B cell (primary cell): ENCODE measurements around the gene STPG1. TPM values are rescaled to one million over a fixed set of nuclear protein-coding genes. Genes with fewer than 3 reads are reported as not detected.

ENCODE experiments used
- ATAC-seq: fragments of 200-7000 bp; cut with Tn5 transposase; one replicate; pipeline ENCODE4 v1.10.0; 2021; ENCODE audit warnings: low read depth, mild to moderate bottlenecking, moderate number of reproducible peaks, moderate library complexity
- CTCF ChIA-PET: fragments of 350-600 bp; sonication (Branson Sonifier 250); formaldehyde crosslinking; loops from one replicate; lab custom pipeline; 2021; ENCODE audit warnings: antibody characterized with exemption, inconsistent platforms; lab: Charles Lee
- POLR2A ChIA-PET: fragments of 350-600 bp; sonication (Branson Sonifier 250); formaldehyde crosslinking; loops from one replicate; lab custom pipeline; 2021; ENCODE audit warnings: antibody characterized with exemption; lab: Charles Lee
- DNase-seq: peaks from one replicate; pipeline ENCODE4 v3.0.0; 2013
- H2AFZ ChIP-seq: 2 replicates; pipeline ENCODE4 v1.6.1; 2012; ENCODE audit warnings: mild to moderate bottlenecking, low read depth, low read length; ENCODE audit not compliant: insufficient read depth, poor library complexity, severe bottlenecking
- H3K27ac ChIP-seq, 2 donors: 1 replicate in 1 of 2; 2 replicates in 1 of 2; pipeline ENCODE4 v1.5.1; 2012 to 2013; ENCODE audit warnings: low read length in 2 of 2, mild to moderate bottlenecking in 2 of 2, moderate library complexity in 1 of 2
- H3K27me3 ChIP-seq, 4 experiments: fragments of 200-600 bp in 1 of 4; sonication (generic) in 1 of 4; replicated peaks in 1 of 4; 1 replicate in 2 of 4; 2 replicates in 2 of 4; pipeline versions ENCODE4 v1.6.1 to v1.7.0; 2013 to 2016; ENCODE audit warnings: low read length in 3 of 4, mild to moderate bottlenecking in 2 of 4, mixed read lengths in 1 of 4, moderate library complexity in 1 of 4; ENCODE audit not compliant: insufficient read depth in 4 of 4, control insufficient read depth in 3 of 4; ENCODE audit errors: control extremely low read depth in 1 of 4
- H3K36me3 ChIP-seq, 2 experiments: replicated peaks in 1 of 2; 1 replicate in 1 of 2; 2 replicates in 1 of 2; pipeline versions ENCODE4 v1.6.1 to v1.7.1; 2013; ENCODE audit warnings: low read length in 1 of 2; ENCODE audit not compliant: insufficient read depth in 2 of 2, control insufficient read depth in 1 of 2; ENCODE audit errors: control extremely low read depth in 1 of 2, extremely low read depth in 1 of 2
- H3K4me1 ChIP-seq, 2 donors: fragments of 200-600 bp in 1 of 2; sonication (generic) in 1 of 2; 1 replicate in 1 of 2; 2 replicates in 1 of 2; pipeline versions ENCODE4 v1.5.1 to v1.6.1; 2013 to 2017; ENCODE audit warnings: low read length in 2 of 2; ENCODE audit not compliant: control insufficient read depth in 2 of 2, insufficient read depth in 2 of 2
- H3K4me2 ChIP-seq: replicated peaks from 2 replicates; pipeline ENCODE3; 2012; ENCODE audit warnings: mild to moderate bottlenecking, low read depth, low read length; ENCODE audit not compliant: poor library complexity, severe bottlenecking
- H3K4me3 ChIP-seq, 5 experiments: fragments of 200-600 bp in 1 of 5; sonication (generic) in 1 of 5; 1 replicate in 3 of 5; 2 replicates in 2 of 5; pipeline versions ENCODE4 v1.5.1 to v1.7.0; 2011 to 2016; ENCODE audit warnings: low read length in 4 of 5, mild to moderate bottlenecking in 4 of 5, low read depth in 2 of 5, control low read depth in 1 of 5, moderate library complexity in 1 of 5; ENCODE audit not compliant: insufficient read depth in 1 of 5; ENCODE audit errors: control extremely low read depth in 1 of 5, extremely low read depth in 1 of 5
- H3K79me2 ChIP-seq: fragments of 200-600 bp; sonication (generic); one replicate; pipeline ENCODE4 v1.6.0; 2016; ENCODE audit warnings: low read length; ENCODE audit not compliant: control insufficient read depth, insufficient read depth
- H3K9ac ChIP-seq: fragments of 200-600 bp; sonication (generic); 2 replicates; pipeline ENCODE4 v1.6.1; 2017; ENCODE audit warnings: mild to moderate bottlenecking, low read length, moderate library complexity
- H3K9me3 ChIP-seq, 3 donors: one replicate each; pipeline versions ENCODE4 v1.6.1 to v1.7.1; 2013; ENCODE audit warnings: low read length in 2 of 3; ENCODE audit not compliant: control insufficient read depth in 2 of 3, insufficient read depth in 1 of 3; ENCODE audit errors: control extremely low read depth in 1 of 3
- H4K20me1 ChIP-seq: 2 replicates; pipeline ENCODE4 v1.6.0; 2012; ENCODE audit warnings: mild to moderate bottlenecking, low read length; ENCODE audit not compliant: insufficient read depth, control insufficient read depth, poor library complexity, severe bottlenecking
- H3K27ac Mint-ChIP-seq: one replicate; pipeline ENCODE4 v1.8.0; 2021; ENCODE audit warnings: mixed read lengths
- H3K27me3 Mint-ChIP-seq: one replicate; pipeline ENCODE4 v1.8.0; 2021; ENCODE audit warnings: mixed read lengths
- H3K4me1 Mint-ChIP-seq: one replicate; pipeline ENCODE4 v1.8.0; 2021; ENCODE audit warnings: mixed read lengths
- H3K4me3 Mint-ChIP-seq: one replicate; pipeline ENCODE4 v1.8.0; 2021; ENCODE audit warnings: mixed read lengths
- H3K9me3 Mint-ChIP-seq: one replicate; pipeline ENCODE4 v1.8.0; 2022; ENCODE audit warnings: mixed read lengths; ENCODE audit not compliant: insufficient read depth
- CTCF ChIP-seq: fragments of 200-600 bp; IDR thresholded peaks from one replicate; pipeline ENCODE4 v1.8.0; 2022; ENCODE audit warnings: antibody characterized with exemption, mild to moderate bottlenecking
- EZH2 ChIP-seq: IDR thresholded peaks from 2 replicates; pipeline ENCODE4 v1.6.1; 2012; ENCODE audit warnings: borderline replicate concordance, low read depth, mild to moderate bottlenecking, moderate library complexity, low read length; ENCODE audit not compliant: insufficient read depth, poor library complexity, severe bottlenecking
- WGBS: methylation state at CpG from one replicate; pipeline ENCODE4 v1.1.5; 2013; ENCODE audit warnings: missing lambda C conversion rate; ENCODE audit not compliant: insufficient coverage; 5-methylcytosine and 5-hydroxymethylcytosine counted together
- intact Hi-C: fragments of 100-400 bp; cut with micrococcal nuclease; formaldehyde crosslinking; loops from one replicate; pipeline ENCODE4 v1.10.0; 2022
- polyA plus RNA-seq: library from polyadenylated mRNA; depleted of rRNA; stranded (reverse); fragments of >200 nt; gene quantifications from 2 replicates; pipeline ENCODE4 v1.2.3, GENCODE V29; 2012
- total RNA-seq, 2 donors: library from RNA; stranded (reverse); fragments of 120-200 nt in 1 of 2; gene quantifications; 1 replicate in 1 of 2; 2 replicates in 1 of 2; pipeline versions ENCODE4 v1.2.3 to v1.2.4, GENCODE V29; 2013 to 2022

Gene STPG1
- total and polyA plus RNA-seq, 2 donors (not counting 1 experiment from before 2014, with no cell fraction given), result 4.6 to 6.1 TPM

- H3K27ac ChIP-seq, result no peak overlapping the region
- TF ChIP-seq EZH2 (no peak), CTCF (no peak)
- H3K79me2 ChIP-seq, result no peaks in the 10 kb centered on the region
- Mint-ChIP-seq H3K4me3 (no peak overlapping the region), H3K27me3 (peaks cover 37% of the 10 kb centered on the region), H3K4me1 (peaks cover 22% of the 10 kb centered on the region), H3K9me3 (no peaks in the 10 kb centered on the region), H3K27ac (no peak overlapping the region)
- no peaks in the 10 kb centered on the region for H4K20me1 ChIP-seq
- CTCF ChIA-PET, result no interaction called here
- DNase-seq, result no peak
- ATAC-seq, result no peak
- H2AFZ ChIP-seq, result no peak overlapping the region
- H3K4me3 ChIP-seq, result no peak overlapping the region
- intact Hi-C loops, result no loop called here
- no peaks in the 10 kb centered on the region for H3K36me3 ChIP-seq
- H3K9me3 ChIP-seq, result peaks cover 0 to 4% (median 0%) of the 10 kb centered on the region in 3 donors
- WGBS, result 100% methylated on average over 4 of the region's 6 CpGs
- no peak overlapping the region for H3K9ac ChIP-seq
- peaks cover 18 to 19% of the 10 kb centered on the region in 2 donors for H3K4me1 ChIP-seq
- no peak overlapping the region for H3K4me2 ChIP-seq
- POLR2A ChIA-PET, result no interaction called here
- H3K27me3 ChIP-seq, result peaks cover 0 to 45% (median 28%) of the 10 kb centered on the region in 4 experiments
Observed at GRCh38 chr1:24315391-24315790, 98.2 kb downstream of the STPG1 start.

GRCh38 chr1:24311741-24312140, 101.8 kb downstream of the STPG1 start:
- Mint-ChIP-seq H3K27ac (no peak overlapping the region), H3K27me3 (peaks cover 14% of the 10 kb centered on the region), H3K4me3 (no peak overlapping the region), H3K9me3 (no peaks in the 10 kb centered on the region), H3K4me1 (no peaks in the 10 kb centered on the region)
- ChIA-PET POLR2A (no interaction called here), CTCF (interaction anchor here (1.3 kb wide), 1 partner anchor 10 kb away, joined by 3 read pairs; no protein-coding TSS in a partner anchor)
- Histone ChIP-seq H4K20me1 (no peaks in the 10 kb centered on the region), H3K4me2 (no peak overlapping the region), H3K36me3 (no peaks in the 10 kb centered on the region), H3K27me3 (peaks cover 0 to 18% (median 4%) of the 10 kb centered on the region in 4 experiments), H3K27ac (no peak overlapping the region), H2AFZ (no peak overlapping the region), H3K4me1 (no peaks in the 10 kb centered on the region), H3K4me3 (no peak overlapping the region), H3K79me2 (no peaks in the 10 kb centered on the region), H3K9me3 (no peaks in the 10 kb centered on the region), H3K9ac (no peak overlapping the region)
- ATAC-seq (no peak), DNase-seq (no peak)
- intact Hi-C loops, result no loop called here
- TF ChIP-seq EZH2, result no peak
- TF ChIP-seq CTCF, result no peak
- 100% methylated on average over 1 of the region's 1 CpG for WGBS
